Activated CD8-positive, alpha-beta T cell treated with anti-CD3 and anti-CD28 coated beads, Interleukin-2, amount 10 ng/mL, durations not matched to agents 7 days and 5 days (primary cell): Measurements from ENCODE around the gene SLC2A9. TPM values are rescaled to one million over a fixed set of nuclear protein-coding genes. Genes with fewer than 3 reads are reported as not detected.

Experiments used
- total RNA-seq, 2 experiments: library from RNA; stranded (reverse); gene quantifications; one replicate each; pipeline ENCODE4 v1.2.3, GENCODE V29; 2021

SLC2A9 gene
- total RNA-seq, 2 experiments from 2014 or later, result 1.3 to 1.7 TPM

Other genes with a start within 250 kb of the SLC2A9 start
- not detected for gene DRD5, start 239.9 kb downstream of the SLC2A9 start, total RNA-seq
- 100 to 1,000 TPM; 516 to 550 TPM for gene WDR1, start 95.3 kb upstream of the SLC2A9 start, total RNA-seq